Endothelial cell (in vitro differentiated cells): ENCODE measurements around the gene LCP2. TPM values are rescaled to one million over a fixed set of nuclear protein-coding genes. Genes with fewer than 3 reads are reported as not detected.

Experiments
- DNase-seq: peaks from one replicate; pipeline ENCODE4 v3.0.0; 2021; ENCODE audit warnings: low spot score
- H3K27ac Mint-ChIP-seq: one replicate; pipeline ENCODE4 v1.8.0; 2021; ENCODE audit warnings: mixed read lengths, inconsistent platforms; ENCODE audit not compliant: unreplicated experiment
- H3K27me3 Mint-ChIP-seq: one replicate; pipeline ENCODE4 v1.8.0; 2021; ENCODE audit warnings: mild to moderate bottlenecking, moderate library complexity, mixed read lengths, inconsistent platforms; ENCODE audit not compliant: unreplicated experiment
- H3K36me3 Mint-ChIP-seq: one replicate; pipeline ENCODE4 v1.8.0; 2021; ENCODE audit warnings: mild to moderate bottlenecking, low read depth, mixed read lengths, inconsistent platforms; ENCODE audit not compliant: unreplicated experiment
- H3K4me1 Mint-ChIP-seq: one replicate; pipeline ENCODE4 v1.8.0; 2021; ENCODE audit warnings: mild to moderate bottlenecking, mixed read lengths, inconsistent platforms; ENCODE audit not compliant: unreplicated experiment
- H3K4me3 Mint-ChIP-seq: one replicate; pipeline ENCODE4 v1.8.0; 2021; ENCODE audit warnings: mild to moderate bottlenecking, mixed read lengths, inconsistent platforms; ENCODE audit not compliant: unreplicated experiment
- H3K9me3 Mint-ChIP-seq: one replicate; pipeline ENCODE4 v1.8.0; 2021; ENCODE audit warnings: mixed read lengths, inconsistent platforms; ENCODE audit not compliant: unreplicated experiment
- CTCF ChIP-seq: fragments of 200-600 bp; sonication (generic); IDR thresholded peaks from one replicate; pipeline ENCODE4 v1.5.0; 2021; ENCODE audit warnings: antibody characterized with exemption; ENCODE audit not compliant: unreplicated experiment
- total RNA-seq: library from RNA; stranded (reverse); fragmentation: NEBNext Ultra II Directional; extraction: Animal tissue kit (Norgen Biotek cat#: 25700); gene quantifications from one replicate; pipeline ENCODE4 v1.2.1, GENCODE V29; 2021; ENCODE audit not compliant: unreplicated experiment

Gene LCP2
- total RNA-seq, 1 donor from 2014 or later = 13.8 TPM

- no peak for TF ChIP-seq CTCF
- H3K27ac Mint-ChIP-seq = no peak overlapping the region
- no peaks in the 10 kb centered on the region for H3K36me3 Mint-ChIP-seq
- no peak overlapping the region for H3K4me3 Mint-ChIP-seq
- H3K27me3 Mint-ChIP-seq = peaks cover 3% of the 10 kb centered on the region
- no peak for DNase-seq
- peaks cover 10% of the 10 kb centered on the region for H3K4me1 Mint-ChIP-seq
- H3K9me3 Mint-ChIP-seq = no peaks in the 10 kb centered on the region
Observed at GRCh38 chr5:170337045-170337733, 39.6 kb upstream of the LCP2 start.

GRCh38 chr5:170336065-170336464 is 38.5 kb upstream of the LCP2 start:
- no peaks in the 10 kb centered on the region for H3K9me3 Mint-ChIP-seq
- peaks cover 3% of the 10 kb centered on the region for H3K27me3 Mint-ChIP-seq
- H3K27ac Mint-ChIP-seq = no peak overlapping the region
- no peak overlapping the region for H3K4me3 Mint-ChIP-seq
- TF ChIP-seq CTCF = no peak
- peaks cover 17% of the 10 kb centered on the region for H3K4me1 Mint-ChIP-seq
- no peak for DNase-seq
- H3K36me3 Mint-ChIP-seq = no peaks in the 10 kb centered on the region

GRCh38 chr5:170334626-170335025 is 37.0 kb upstream of the LCP2 start:
- Mint-ChIP-seq H3K4me3 (no peak overlapping the region), H3K27me3 (peaks cover 3% of the 10 kb centered on the region), H3K9me3 (no peaks in the 10 kb centered on the region), H3K36me3 (no peaks in the 10 kb centered on the region), H3K4me1 (peaks cover 23% of the 10 kb centered on the region), H3K27ac (no peak overlapping the region)
- no peak for TF ChIP-seq CTCF
- no peak for DNase-seq

- no peaks in the 10 kb centered on the region for H3K36me3 Mint-ChIP-seq
- no peak for DNase-seq
- H3K4me3 Mint-ChIP-seq = no peak overlapping the region
- no peaks in the 10 kb centered on the region for H3K9me3 Mint-ChIP-seq
- H3K27me3 Mint-ChIP-seq = peaks cover 3% of the 10 kb centered on the region
- no peak for TF ChIP-seq CTCF
- peaks cover 23% of the 10 kb centered on the region for H3K4me1 Mint-ChIP-seq
- no peak overlapping the region for H3K27ac Mint-ChIP-seq
Observed at GRCh38 chr5:170333161-170333910, 35.8 kb upstream of the LCP2 start.

GRCh38 chr5:170332058-170332457 is 34.5 kb upstream of the LCP2 start:
- no peak for DNase-seq
- Mint-ChIP-seq H3K27me3 (peaks cover 2% of the 10 kb centered on the region), H3K4me3 (no peak overlapping the region), H3K27ac (no peak overlapping the region), H3K9me3 (no peaks in the 10 kb centered on the region), H3K36me3 (no peaks in the 10 kb centered on the region), H3K4me1 (peaks cover 23% of the 10 kb centered on the region)
- no peak for TF ChIP-seq CTCF
